BLaER1 (cell line): Measurements from ENCODE around the gene CLSTN3.

Experiments
- H3K27ac ChIP-seq: shearing (Covaris generic); formaldehyde crosslinking; 2 replicates; pipeline ENCODE4 v1.8.1; 2022
- H3K27me3 ChIP-seq: shearing (Covaris generic); formaldehyde crosslinking; 2 replicates; pipeline ENCODE4 v1.8.1; 2022
- H3K36me3 ChIP-seq: shearing (Covaris generic); formaldehyde crosslinking; 2 replicates; pipeline ENCODE4 v1.8.1; 2022
- H3K4me1 ChIP-seq: shearing (Covaris generic); formaldehyde crosslinking; 2 replicates; pipeline ENCODE4 v1.8.1; 2022
- H3K4me2 ChIP-seq: shearing (Covaris generic); formaldehyde crosslinking; 2 replicates; pipeline ENCODE4 v1.8.1; 2022
- H3K4me3 ChIP-seq: shearing (Covaris generic); formaldehyde crosslinking; 2 replicates; pipeline ENCODE4 v1.8.1; 2022
- H3K9ac ChIP-seq: shearing (Covaris generic); formaldehyde crosslinking; 2 replicates; pipeline ENCODE4 v1.8.1; 2022
- H3K9me3 ChIP-seq: shearing (Covaris generic); formaldehyde crosslinking; 2 replicates; pipeline ENCODE4 v1.8.1; 2022
- H4K20me1 ChIP-seq: shearing (Covaris generic); formaldehyde crosslinking; 2 replicates; pipeline ENCODE4 v1.8.1; 2022
- Cebpa-rat ChIP-seq: shearing (Covaris generic); IDR thresholded peaks from 2 replicates; pipeline ENCODE4 v1.8.1; 2022

CLSTN3 gene

GRCh38 chr12:7092986-7093460 is 37.1 kb upstream of the CLSTN3 start:
- H3K4me1 ChIP-seq: peaks cover 26% of the 10 kb centered on the region
- TF ChIP-seq Cebpa-rat: no peak
- H3K4me2 ChIP-seq: no peak overlapping the region
- H3K9me3 ChIP-seq: no peaks in the 10 kb centered on the region
- H3K9ac ChIP-seq: peak overlapping the region; percentile 16; the same call in 1 of the 2 replicates
- no peaks in the 10 kb centered on the region for H3K36me3 ChIP-seq
- no peak overlapping the region for H3K4me3 ChIP-seq
- H3K27ac ChIP-seq: no peak overlapping the region
- no peaks in the 10 kb centered on the region for H3K27me3 ChIP-seq
- H4K20me1 ChIP-seq: no peaks in the 10 kb centered on the region

GRCh38 chr12:7093486-7093885 is 36.7 kb upstream of the CLSTN3 start:
- no peak overlapping the region for H3K27ac ChIP-seq
- no peak overlapping the region for H3K9ac ChIP-seq
- no peak overlapping the region for H3K4me2 ChIP-seq
- no peaks in the 10 kb centered on the region for H3K36me3 ChIP-seq
- no peaks in the 10 kb centered on the region for H3K9me3 ChIP-seq
- peaks cover 26% of the 10 kb centered on the region for H3K4me1 ChIP-seq
- no peak overlapping the region for H3K4me3 ChIP-seq
- no peaks in the 10 kb centered on the region for H4K20me1 ChIP-seq
- TF ChIP-seq Cebpa-rat: no peak
- H3K27me3 ChIP-seq: no peaks in the 10 kb centered on the region

DNA sequence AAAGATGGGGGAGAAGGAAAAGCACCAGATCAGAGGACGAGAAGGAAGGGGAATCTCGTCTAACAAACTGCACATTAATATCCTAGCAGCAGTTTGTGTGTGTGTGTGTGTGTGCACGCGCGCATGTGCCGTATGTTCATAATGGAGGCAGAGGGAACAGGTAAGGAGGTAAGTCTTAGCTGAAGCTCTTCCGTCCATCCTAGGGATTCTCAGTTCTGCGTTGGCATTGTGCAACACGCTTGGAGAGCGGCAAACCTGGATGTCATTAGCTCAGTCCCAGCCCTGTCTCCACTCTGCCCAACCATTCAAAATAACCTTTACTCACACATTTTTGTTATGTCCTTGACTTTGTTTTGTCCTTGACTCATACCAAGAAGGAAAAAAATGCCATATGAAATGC is 36.3 kb upstream of the CLSTN3 start:
- no peak overlapping the region for H3K4me3 ChIP-seq
- no peak for TF ChIP-seq Cebpa-rat
- no peak overlapping the region for H3K4me2 ChIP-seq
- H3K36me3 ChIP-seq: no peaks in the 10 kb centered on the region
- H3K9me3 ChIP-seq: no peaks in the 10 kb centered on the region
- no peak overlapping the region for H3K9ac ChIP-seq
- H3K27ac ChIP-seq: no peak overlapping the region
- no peaks in the 10 kb centered on the region for H4K20me1 ChIP-seq
- H3K27me3 ChIP-seq: no peaks in the 10 kb centered on the region
- peaks cover 26% of the 10 kb centered on the region for H3K4me1 ChIP-seq

DNA sequence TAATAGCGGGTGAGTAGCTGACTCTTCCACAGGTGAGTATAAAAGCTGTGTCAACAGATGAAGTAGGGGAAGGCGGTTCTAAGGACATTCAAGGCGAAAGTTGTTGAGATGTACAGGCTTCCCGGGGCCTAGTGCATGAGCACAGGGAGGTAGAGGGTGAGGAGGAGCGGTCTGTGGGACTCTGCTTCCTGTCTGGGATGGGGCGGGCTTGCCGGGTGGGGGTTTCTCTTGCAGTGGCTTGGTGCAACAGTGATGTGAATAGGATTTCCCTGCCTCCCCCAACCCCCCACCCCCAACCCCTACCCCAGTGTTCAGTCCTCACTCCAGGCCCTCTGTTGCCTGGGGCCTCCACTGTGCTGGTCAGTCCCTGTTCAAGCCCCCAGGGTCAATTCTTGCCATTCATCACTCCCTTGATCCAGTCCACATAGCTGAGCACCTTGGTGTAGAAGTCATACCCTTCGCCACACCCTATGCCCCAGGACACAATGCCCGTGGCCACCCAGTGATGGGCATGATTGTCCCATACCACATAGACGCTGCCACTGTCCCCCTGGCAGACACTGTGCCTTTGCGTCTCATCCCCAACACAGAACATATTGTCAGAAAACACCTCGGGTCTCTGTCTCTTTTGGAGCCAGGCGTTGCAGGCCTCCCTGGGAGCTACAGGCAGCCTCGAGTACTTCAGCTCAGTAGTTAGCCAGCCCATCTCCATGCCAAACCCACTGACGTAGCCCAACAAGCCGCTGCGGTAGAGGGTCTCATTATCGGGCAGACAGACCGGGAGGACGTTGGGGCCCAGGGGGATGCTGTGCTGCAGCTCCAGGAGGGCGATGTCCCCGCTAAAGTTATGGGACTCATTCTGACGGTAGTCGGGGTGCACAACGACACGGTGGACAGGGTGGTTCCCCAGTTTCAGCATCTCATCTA is 33.9 kb upstream of the CLSTN3 start:
- Histone ChIP-seq H3K4me3 (no peak overlapping the region), H3K27me3 (no peaks in the 10 kb centered on the region), H3K9me3 (no peaks in the 10 kb centered on the region), H4K20me1 (no peaks in the 10 kb centered on the region), H3K4me2 (no peak overlapping the region), H3K9ac (no peak overlapping the region), H3K36me3 (peaks cover 8% of the 10 kb centered on the region; the same call in 1 of the 2 replicates), H3K4me1 (peaks cover 12% of the 10 kb centered on the region), H3K27ac (no peak overlapping the region)
- no peak for TF ChIP-seq Cebpa-rat

- H3K4me2 ChIP-seq: no peak overlapping the region
- H4K20me1 ChIP-seq: no peaks in the 10 kb centered on the region
- no peak overlapping the region for H3K9ac ChIP-seq
- H3K36me3 ChIP-seq: peaks cover 14% of the 10 kb centered on the region; the same call in 1 of the 2 replicates
- H3K4me1 ChIP-seq: peaks cover 5% of the 10 kb centered on the region
- H3K4me3 ChIP-seq: no peak overlapping the region
- H3K27ac ChIP-seq: no peak overlapping the region
- TF ChIP-seq Cebpa-rat: no peak
- no peaks in the 10 kb centered on the region for H3K9me3 ChIP-seq
- no peaks in the 10 kb centered on the region for H3K27me3 ChIP-seq
These were observed 33.2 kb upstream of the CLSTN3 start for GRCh38 chr12:7096979-7097378.

DNA sequence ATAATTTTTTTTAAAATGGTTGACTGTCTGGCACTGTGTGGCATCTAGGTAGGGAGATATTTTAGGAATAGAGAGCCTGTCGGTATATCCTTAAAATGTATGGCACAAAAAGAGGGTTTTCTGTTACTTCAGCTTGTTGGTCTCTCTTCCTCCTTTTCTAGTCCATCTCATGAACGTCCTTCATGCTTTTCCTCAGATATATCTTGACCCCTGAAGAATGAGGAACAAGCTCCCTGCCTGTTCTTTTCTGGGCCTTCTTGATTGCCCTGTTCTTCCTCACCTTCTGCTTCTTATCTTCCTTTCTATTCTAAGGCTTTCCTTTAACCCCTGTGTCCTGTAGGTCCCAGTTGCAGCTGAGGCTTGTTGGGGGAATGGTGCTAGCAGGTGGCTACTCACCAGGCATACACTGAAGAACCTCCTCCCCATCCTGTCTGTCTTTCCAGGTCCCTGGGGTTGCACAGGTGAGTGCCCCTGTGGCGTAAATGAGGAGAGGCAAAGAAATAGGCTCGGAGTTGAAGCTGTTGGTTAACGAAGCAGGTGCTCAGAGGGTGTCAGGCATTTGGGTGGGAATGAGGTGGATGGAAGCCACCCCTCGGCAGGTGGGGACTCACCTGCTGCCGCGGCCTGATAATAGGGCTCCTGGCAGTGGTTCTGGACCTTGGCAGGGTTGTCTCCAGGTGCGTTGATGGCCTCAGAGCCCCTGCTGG is 30.7 kb upstream of the CLSTN3 start:
- Histone ChIP-seq H3K4me3 (no peak overlapping the region), H3K27me3 (no peaks in the 10 kb centered on the region)

GRCh38 chr12:7100239-7100638 is 29.9 kb upstream of the CLSTN3 start:
- H4K20me1 ChIP-seq: no peaks in the 10 kb centered on the region

More for the DNA sequence above, 30.7 kb upstream of the CLSTN3 start:
- Histone ChIP-seq H3K4me2 (no peak overlapping the region), H3K36me3 (peaks cover 21% of the 10 kb centered on the region; the same call in 1 of the 2 replicates), H3K27ac (no peak overlapping the region), H4K20me1 (no peaks in the 10 kb centered on the region), H3K9ac (no peak overlapping the region), H3K4me1 (no peaks in the 10 kb centered on the region), H3K9me3 (no peaks in the 10 kb centered on the region)
- TF ChIP-seq Cebpa-rat: no peak

DNA sequence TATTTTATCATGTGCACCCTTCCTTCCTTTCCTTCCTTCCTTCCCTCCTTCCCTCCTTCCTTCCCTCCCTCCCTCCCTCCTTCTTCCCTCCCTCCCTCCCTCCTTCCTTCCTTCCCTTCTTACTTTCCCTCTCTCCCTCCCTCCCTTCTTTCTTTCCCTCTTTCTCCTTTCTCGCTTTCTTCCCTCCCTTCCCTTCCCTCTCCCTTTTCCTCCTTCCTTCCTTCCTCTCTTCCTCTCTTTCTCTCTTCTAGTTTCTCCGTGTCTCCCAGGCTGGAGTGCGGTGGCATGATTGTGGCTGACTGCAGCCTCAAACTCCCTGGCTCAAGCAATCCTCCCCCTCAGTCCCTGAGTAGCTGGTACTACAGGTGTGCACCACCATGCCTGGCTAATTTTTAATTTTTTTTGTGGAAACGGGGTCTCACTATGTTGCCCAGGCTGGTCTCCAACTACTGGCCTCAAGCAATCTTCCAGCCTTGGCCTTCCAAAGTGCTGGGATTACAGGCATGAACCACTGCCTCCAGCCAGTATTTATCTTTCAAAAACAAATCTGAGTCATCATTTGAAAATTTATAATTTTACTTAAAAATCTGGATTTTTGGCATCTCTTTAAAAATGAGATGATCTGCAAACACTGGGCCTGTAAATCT is 29.0 kb upstream of the CLSTN3 start:
- no peak overlapping the region for H3K4me2 ChIP-seq
- H3K9me3 ChIP-seq: peaks cover 14% of the 10 kb centered on the region
- H3K36me3 ChIP-seq: peaks cover 29% of the 10 kb centered on the region
- H3K4me3 ChIP-seq: no peak overlapping the region
- no peaks in the 10 kb centered on the region for H3K27me3 ChIP-seq
- H3K27ac ChIP-seq: no peak overlapping the region
- no peaks in the 10 kb centered on the region for H3K4me1 ChIP-seq
- no peak for TF ChIP-seq Cebpa-rat
- no peaks in the 10 kb centered on the region for H4K20me1 ChIP-seq
- no peak overlapping the region for H3K9ac ChIP-seq

More at GRCh38 chr12:7100239-7100638, 29.9 kb upstream of the CLSTN3 start:
- no peak overlapping the region for H3K4me2 ChIP-seq
- no peak overlapping the region for H3K9ac ChIP-seq
- no peak overlapping the region for H3K4me3 ChIP-seq
- H3K4me1 ChIP-seq: no peaks in the 10 kb centered on the region
- H3K27ac ChIP-seq: no peak overlapping the region
- TF ChIP-seq Cebpa-rat: no peak
- peaks cover 4% of the 10 kb centered on the region for H3K9me3 ChIP-seq
- peaks cover 27% of the 10 kb centered on the region for H3K36me3 ChIP-seq
- no peaks in the 10 kb centered on the region for H3K27me3 ChIP-seq

GRCh38 chr12:7101694-7102131 is 28.5 kb upstream of the CLSTN3 start:
- H3K9me3 ChIP-seq: peaks cover 19% of the 10 kb centered on the region
- H3K27ac ChIP-seq: no peak overlapping the region
- no peaks in the 10 kb centered on the region for H3K27me3 ChIP-seq
- H4K20me1 ChIP-seq: no peaks in the 10 kb centered on the region
- no peak for TF ChIP-seq Cebpa-rat
- no peak overlapping the region for H3K9ac ChIP-seq
- H3K4me2 ChIP-seq: no peak overlapping the region
- H3K36me3 ChIP-seq: peaks cover 29% of the 10 kb centered on the region
- H3K4me3 ChIP-seq: no peak overlapping the region
- no peaks in the 10 kb centered on the region for H3K4me1 ChIP-seq
